Gastroesophageal sphincter (tissue), 3 donors: ENCODE measurements around the gene ZNF791.

ENCODE experiments used
- POLR2AphosphoS5 ChIP-seq: sonication (generic); formaldehyde crosslinking; IDR thresholded peaks from one replicate; pipeline ENCODE4 v1.6.1; 2017; ENCODE audit warnings: antibody characterized with exemption
- TF ChIP-seq, protein P1 (sequence below), 4 experiments: fragments of 200-600 bp in 2 of 4; fragments of 450-650 bp in 2 of 4; sonication (generic) in 1 of 4; IDR thresholded peaks; one replicate each; pipeline ENCODE4 v1.5.1; 2017 to 2019; ENCODE audit warnings: antibody characterized with exemption in 4 of 4, mild to moderate bottlenecking in 2 of 4, moderate library complexity in 2 of 4

DNA sequence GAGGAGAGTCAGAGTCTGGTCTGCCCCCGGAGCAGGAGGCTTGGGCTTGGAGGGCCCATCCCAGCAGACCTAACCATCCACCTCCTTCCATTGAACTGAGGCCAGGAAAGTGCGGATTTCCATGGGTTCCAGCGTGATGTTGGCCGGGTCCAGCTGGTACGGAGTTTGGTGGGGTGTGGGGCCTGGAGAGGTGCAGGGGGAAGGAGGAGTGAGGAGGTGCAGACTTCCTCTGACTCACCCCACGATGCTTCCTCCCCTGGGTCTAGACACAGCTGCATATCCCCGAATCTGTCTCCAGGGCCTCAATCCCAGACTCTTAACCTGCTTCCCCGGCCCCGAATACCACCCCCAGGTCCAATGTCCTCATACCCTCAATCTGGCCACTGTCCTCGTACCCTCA, 35.8 kb downstream of the ZNF791 start:
- no peak for TF ChIP-seq POLR2AphosphoS5
- TF ChIP-seq, protein P1, sequence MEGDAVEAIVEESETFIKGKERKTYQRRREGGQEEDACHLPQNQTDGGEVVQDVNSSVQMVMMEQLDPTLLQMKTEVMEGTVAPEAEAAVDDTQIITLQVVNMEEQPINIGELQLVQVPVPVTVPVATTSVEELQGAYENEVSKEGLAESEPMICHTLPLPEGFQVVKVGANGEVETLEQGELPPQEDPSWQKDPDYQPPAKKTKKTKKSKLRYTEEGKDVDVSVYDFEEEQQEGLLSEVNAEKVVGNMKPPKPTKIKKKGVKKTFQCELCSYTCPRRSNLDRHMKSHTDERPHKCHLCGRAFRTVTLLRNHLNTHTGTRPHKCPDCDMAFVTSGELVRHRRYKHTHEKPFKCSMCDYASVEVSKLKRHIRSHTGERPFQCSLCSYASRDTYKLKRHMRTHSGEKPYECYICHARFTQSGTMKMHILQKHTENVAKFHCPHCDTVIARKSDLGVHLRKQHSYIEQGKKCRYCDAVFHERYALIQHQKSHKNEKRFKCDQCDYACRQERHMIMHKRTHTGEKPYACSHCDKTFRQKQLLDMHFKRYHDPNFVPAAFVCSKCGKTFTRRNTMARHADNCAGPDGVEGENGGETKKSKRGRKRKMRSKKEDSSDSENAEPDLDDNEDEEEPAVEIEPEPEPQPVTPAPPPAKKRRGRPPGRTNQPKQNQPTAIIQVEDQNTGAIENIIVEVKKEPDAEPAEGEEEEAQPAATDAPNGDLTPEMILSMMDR (IDR thresholded peaks at IDR 0.05), result no peak
